Upper lobe of left lung (tissue), 4 donors: Measurements from ENCODE around the gene TREML4.

Source experiments
- CTCF ChIP-seq, 6 experiments: fragments of 450-650 bp in 4 of 6; fragments of 200-600 bp in 2 of 6; sonication (generic) in 2 of 6; IDR thresholded peaks; one replicate each; pipeline ENCODE4 v1.5.1; 2016 to 2019; ENCODE audit warnings: antibody characterized with exemption in 6 of 6
- EP300 ChIP-seq, 4 donors: sonication (generic); formaldehyde crosslinking; IDR thresholded peaks; one replicate each; pipeline ENCODE4 v1.5.1; 2017; ENCODE audit warnings: antibody characterized with exemption in 4 of 4, control low read depth in 2 of 4
- POLR2A ChIP-seq, 4 donors: fragments of 450-650 bp; IDR thresholded peaks; one replicate each; pipeline ENCODE4 v1.5.1; 2016 to 2017; ENCODE audit warnings: antibody characterized with exemption in 4 of 4, mild to moderate bottlenecking in 2 of 4
- POLR2AphosphoS5 ChIP-seq, 2 donors: sonication (generic); formaldehyde crosslinking; IDR thresholded peaks; one replicate each; pipeline ENCODE4 v1.5.1; 2017; ENCODE audit warnings: antibody characterized with exemption in 2 of 2

- no peak for TF ChIP-seq CTCF (IDR thresholded peaks at IDR 0.05)
- no peak for TF ChIP-seq EP300 (IDR thresholded peaks at IDR 0.05)
- TF ChIP-seq POLR2AphosphoS5 (IDR thresholded peaks at IDR 0.05), result no peak
- no peak for TF ChIP-seq POLR2A (IDR thresholded peaks at IDR 0.05)
Observed at GRCh38 chr6:41228616-41229015, 467 bp downstream of the TREML4 start.
